T-cell (primary cell): ENCODE measurements around the gene STK17B. TPM values are rescaled to one million over a fixed set of nuclear protein-coding genes. Genes with fewer than 3 reads are reported as not detected.

ENCODE experiments used
- ATAC-seq, 4 experiments: fragments of 200-7000 bp in 3 of 4; fragments of 150-1000 bp in 1 of 4; cut with Tn5 transposase; replicated peaks in 1 of 4; 1 replicate in 3 of 4; 2 replicates in 1 of 4; pipeline ENCODE4 v1.10.0; 2021; ENCODE audit warnings: moderate library complexity in 3 of 4, mild to moderate bottlenecking in 2 of 4, moderate number of reproducible peaks in 1 of 4
- CTCF ChIA-PET, 2 donors: fragments of 300-600 bp; sonication (Branson Sonifier 250); formaldehyde crosslinking; loops; one replicate each; lab custom pipeline; 2022; ENCODE audit warnings: antibody characterized with exemption in 2 of 2; lab: Charles Lee
- POLR2A ChIA-PET, 2 donors: fragments of 300-600 bp; sonication (Branson Sonifier 250); formaldehyde crosslinking; loops; one replicate each; lab custom pipeline; 2022; ENCODE audit warnings: antibody characterized with exemption in 2 of 2; lab: Charles Lee
- DNase-seq, 35 experiments: peaks; one replicate each; pipeline versions ENCODE4 v3.0.0 to v3.0.0-alpha.2; 2013 to 2023
- H3K27ac ChIP-seq: one replicate; pipeline ENCODE4 v1.5.1; 2013; ENCODE audit warnings: low read length
- H3K27me3 ChIP-seq, 2 experiments: replicated peaks in 1 of 2; 1 replicate in 1 of 2; 2 replicates in 1 of 2; pipeline versions ENCODE4 v1.6.1 to v1.7.0; 2013; ENCODE audit warnings: low read length in 1 of 2, mixed read lengths in 1 of 2; ENCODE audit not compliant: control insufficient read depth in 2 of 2, insufficient read depth in 2 of 2; ENCODE audit errors: extremely low read depth in 1 of 2
- H3K36me3 ChIP-seq, 2 donors: 1 replicate in 1 of 2; 2 replicates in 1 of 2; pipeline versions ENCODE4 v1.6.1 to v1.7.0; 2013; ENCODE audit warnings: low read length in 1 of 2; ENCODE audit not compliant: control insufficient read depth in 2 of 2, insufficient read depth in 1 of 2; ENCODE audit errors: extremely low read depth in 1 of 2
- H3K4me1 ChIP-seq, 2 experiments: 1 replicate in 1 of 2; 2 replicates in 1 of 2; pipeline versions ENCODE4 v1.6.1 to v1.7.0; 2013; ENCODE audit warnings: low read length in 2 of 2, mixed read lengths in 1 of 2; ENCODE audit not compliant: insufficient read depth in 2 of 2, control insufficient read depth in 1 of 2; ENCODE audit errors: extremely low read depth in 1 of 2
- H3K4me3 ChIP-seq, 2 donors: 1 replicate in 1 of 2; 2 replicates in 1 of 2; pipeline versions ENCODE4 v1.5.1 to v1.7.0; 2013; ENCODE audit warnings: mild to moderate bottlenecking in 2 of 2, low read length in 1 of 2, moderate library complexity in 1 of 2; ENCODE audit not compliant: control insufficient read depth in 1 of 2; ENCODE audit errors: extremely low read depth in 1 of 2
- H3K9me3 ChIP-seq: 2 replicates; pipeline ENCODE4 v1.7.0; 2013
- H3K27ac Mint-ChIP-seq, 2 donors: one replicate each; pipeline ENCODE4 v1.8.0; 2020 to 2021; ENCODE audit warnings: mild to moderate bottlenecking in 2 of 2, mixed read lengths in 2 of 2
- H3K27me3 Mint-ChIP-seq, 2 donors: one replicate each; pipeline ENCODE4 v1.8.0; 2021 to 2022; ENCODE audit warnings: mixed read lengths in 2 of 2
- H3K36me3 Mint-ChIP-seq: one replicate; pipeline ENCODE4 v1.8.0; 2021; ENCODE audit warnings: mixed read lengths
- H3K4me1 Mint-ChIP-seq, 3 donors: one replicate each; pipeline ENCODE4 v1.8.0; 2020 to 2022; ENCODE audit warnings: mixed read lengths in 3 of 3, mild to moderate bottlenecking in 1 of 3
- H3K4me3 Mint-ChIP-seq, 3 donors: one replicate each; pipeline ENCODE4 v1.8.0; 2020 to 2022; ENCODE audit warnings: mild to moderate bottlenecking in 3 of 3, mixed read lengths in 3 of 3, moderate library complexity in 3 of 3
- H3K9me3 Mint-ChIP-seq, 3 donors: one replicate each; pipeline ENCODE4 v1.8.0; 2020 to 2022; ENCODE audit warnings: mixed read lengths in 3 of 3
- WGBS: methylation state at CpG from one replicate; pipeline ENCODE4 v1.1.5; 2013; ENCODE audit warnings: missing lambda C conversion rate; ENCODE audit not compliant: insufficient coverage; 5-methylcytosine and 5-hydroxymethylcytosine counted together
- total RNA-seq, 35 experiments: library from RNA in 6 of 35; stranded (reverse) in 6 of 35; fragments of 120-200 nt in 1 of 35; gene quantifications; one replicate each; pipeline versions ENCODE4 v1.2.1 to v1.2.4 and lab custom pipeline; 2013 to 2026

Gene STK17B
- total RNA-seq, 5 donors from 2014 or later (not counting 1 experiment from before 2014, with no cell fraction given) = 218 to 478 (median 248) TPM

GRCh38 chr2:196148736-196149135 is 22.6 kb downstream of the STK17B start:
- no CpG with 5 or more reads among the region's 2 CpGs for WGBS
- no peaks in the 10 kb centered on the region for H3K9me3 ChIP-seq
- peaks cover 70% of the 10 kb centered on the region for H3K36me3 Mint-ChIP-seq
- peak overlapping the region; percentile 88 to 96 for H3K27ac Mint-ChIP-seq
- H3K27me3 Mint-ChIP-seq = no peaks in the 10 kb centered on the region
- peaks cover 52 to 64% of the 10 kb centered on the region in 2 experiments for H3K4me1 ChIP-seq
- no peaks in the 10 kb centered on the region for H3K27me3 ChIP-seq
- no peak for DNase-seq
- H3K4me3 ChIP-seq = no peak overlapping the region
- ChIA-PET CTCF (interaction anchor here (0.6 to 1.7 kb wide), 10 partner anchors 8 to 1556 kb away, joined by 3 to 5 read pairs (median 4); no protein-coding TSS in a partner anchor), POLR2A (interaction anchor here (0.5 to 3.6 kb wide), 12 partner anchors 8 to 1699 kb away, joined by 3 to 17 read pairs (median 3); no protein-coding TSS in a partner anchor)
- H3K4me3 Mint-ChIP-seq = peak overlapping the region; percentile 18 to 99 (median 67)
- no peaks in the 10 kb centered on the region for H3K9me3 Mint-ChIP-seq
- H3K36me3 ChIP-seq = peaks cover 0 to 69% of the 10 kb centered on the region in 2 donors
- no peak overlapping the region for H3K27ac ChIP-seq
- H3K4me1 Mint-ChIP-seq = peaks cover 87 to 98% (median 90%) of the 10 kb centered on the region in 3 donors
- no peak for ATAC-seq

- Histone ChIP-seq H3K27ac (peak overlapping the region; percentile 37), H3K27me3 (no peaks in the 10 kb centered on the region), H3K9me3 (no peaks in the 10 kb centered on the region), H3K4me1 (peaks cover 46 to 57% of the 10 kb centered on the region in 2 experiments), H3K36me3 (peaks cover 4 to 78% of the 10 kb centered on the region in 2 donors), H3K4me3 (no peak overlapping the region)
- Mint-ChIP-seq H3K27me3 (no peaks in the 10 kb centered on the region), H3K27ac (peak overlapping the region; percentile 74 to 87), H3K36me3 (peaks cover 70% of the 10 kb centered on the region), H3K4me3 (peak overlapping the region; percentile 14 to 71 (median 26)), H3K9me3 (no peaks in the 10 kb centered on the region), H3K4me1 (peaks cover 83 to 87% (median 86%) of the 10 kb centered on the region in 3 donors)
- POLR2A ChIA-PET = interaction anchor here (0.5 to 1.3 kb wide), 4 partner anchors 11 to 481 kb away, joined by 3 to 4 read pairs (median 4); no protein-coding TSS in a partner anchor
- 77% methylated on average over 2 of the region's 2 CpGs for WGBS
- no peak for DNase-seq
- ATAC-seq = no peak
- CTCF ChIA-PET = interaction anchor here in 1 of 2 donors (0.7 kb wide), 1 partner anchor 152 kb away, joined by 3 read pairs; no protein-coding TSS in a partner anchor
Observed at GRCh38 chr2:196145256-196145655, 26.1 kb downstream of the STK17B start.

GRCh38 chr2:196144513-196145126 is 26.8 kb downstream of the STK17B start:
- H3K27ac ChIP-seq = peak overlapping the region; percentile 39
- no peak for DNase-seq
- H3K36me3 ChIP-seq = peaks cover 4 to 81% of the 10 kb centered on the region in 2 donors
- H3K27me3 Mint-ChIP-seq = no peaks in the 10 kb centered on the region
- H3K9me3 ChIP-seq = no peaks in the 10 kb centered on the region
- H3K36me3 Mint-ChIP-seq = peaks cover 70% of the 10 kb centered on the region
- CTCF ChIA-PET = interaction anchor here (0.5 to 1.1 kb wide), 8 partner anchors 20 to 757 kb away, joined by 3 to 11 read pairs (median 4); partner anchors contain the start of gene DNAH7 (in 1 of the 2)
- WGBS = 62% methylated on average over 2 of the region's 5 CpGs
- peaks cover 46 to 53% of the 10 kb centered on the region in 2 experiments for H3K4me1 ChIP-seq
- peaks cover 79 to 85% (median 81%) of the 10 kb centered on the region in 3 donors for H3K4me1 Mint-ChIP-seq
- ATAC-seq = peak; percentile 48 to 63 (median 52)
- POLR2A ChIA-PET = interaction anchor here (0.5 to 1.6 kb wide), 9 partner anchors 8 to 480 kb away, joined by 3 to 7 read pairs (median 4); no protein-coding TSS in a partner anchor
- no peaks in the 10 kb centered on the region for H3K9me3 Mint-ChIP-seq
- no peaks in the 10 kb centered on the region for H3K27me3 ChIP-seq
- peak overlapping the region; percentile 7 to 71 (median 17) for H3K4me3 Mint-ChIP-seq
- H3K4me3 ChIP-seq = no peak overlapping the region
- H3K27ac Mint-ChIP-seq = peak overlapping the region; percentile 74 to 87

GRCh38 chr2:196143730-196144131 is 27.6 kb downstream of the STK17B start:
- H3K9me3 Mint-ChIP-seq = no peaks in the 10 kb centered on the region
- peaks cover 66% of the 10 kb centered on the region for H3K36me3 Mint-ChIP-seq
- Histone ChIP-seq H3K9me3 (no peaks in the 10 kb centered on the region), H3K4me1 (peaks cover 44 to 46% of the 10 kb centered on the region in 2 experiments), H3K36me3 (peaks cover 4 to 86% of the 10 kb centered on the region in 2 donors), H3K27ac (peak overlapping the region; percentile 28), H3K4me3 (no peak overlapping the region), H3K27me3 (no peaks in the 10 kb centered on the region)
- ChIA-PET CTCF (interaction anchor here (0.6 to 1.1 kb wide), 6 partner anchors 21 to 757 kb away, joined by 3 to 11 read pairs (median 4); partner anchors contain the start of gene DNAH7 (in 1 of the 2)), POLR2A (interaction anchor here (0.5 to 1.6 kb wide), 7 partner anchors 9 to 839 kb away, joined by 4 to 10 read pairs (median 5); no protein-coding TSS in a partner anchor)
- no CpG with 5 or more reads among the region's 4 CpGs for WGBS
- H3K27me3 Mint-ChIP-seq = no peaks in the 10 kb centered on the region
- H3K4me1 Mint-ChIP-seq = peaks cover 72 to 78% (median 72%) of the 10 kb centered on the region in 3 donors
- no peak for DNase-seq
- peak overlapping the region in 2 of 3 donors; percentile 24 to 71 for H3K4me3 Mint-ChIP-seq
- H3K27ac Mint-ChIP-seq = peak overlapping the region; percentile 74 to 87
- no peak for ATAC-seq

GRCh38 chr2:196142825-196143224 is 28.6 kb downstream of the STK17B start:
- H3K4me1 ChIP-seq = peaks cover 38 to 45% of the 10 kb centered on the region in 2 experiments
- no CpG with 5 or more reads among the region's 1 CpG for WGBS

GRCh38 chr2:196140213-196140612 is 31.2 kb downstream of the STK17B start:
- POLR2A ChIA-PET = interaction anchor here (0.5 to 1.5 kb wide), 9 partner anchors 13 to 1379 kb away, joined by 3 to 19 read pairs (median 6); no protein-coding TSS in a partner anchor
- H3K4me3 Mint-ChIP-seq = peak overlapping the region in 1 of 3 donors; percentile 42
- Histone ChIP-seq H3K4me3 (no peak overlapping the region), H3K9me3 (no peaks in the 10 kb centered on the region), H3K27ac (peak overlapping the region; percentile 2), H3K36me3 (peaks cover 4 to 91% of the 10 kb centered on the region in 2 donors), H3K4me1 (peaks cover 28 to 30% of the 10 kb centered on the region in 2 experiments), H3K27me3 (no peaks in the 10 kb centered on the region)
- H3K27me3 Mint-ChIP-seq = no peaks in the 10 kb centered on the region
- CTCF ChIA-PET = interaction anchor here (0.6 to 0.7 kb wide), 7 partner anchors 8 to 566 kb away, joined by 3 to 12 read pairs (median 4); no protein-coding TSS in a partner anchor
- DNase-seq = no peak
- no peaks in the 10 kb centered on the region for H3K9me3 Mint-ChIP-seq
- peaks cover 74% of the 10 kb centered on the region for H3K36me3 Mint-ChIP-seq
- no peak for ATAC-seq
- H3K4me1 Mint-ChIP-seq = peaks cover 61 to 67% (median 61%) of the 10 kb centered on the region in 3 donors
- peak overlapping the region; percentile 46 to 53 for H3K27ac Mint-ChIP-seq

More at GRCh38 chr2:196142825-196143224, 28.6 kb downstream of the STK17B start:
- Mint-ChIP-seq H3K9me3 (no peaks in the 10 kb centered on the region), H3K36me3 (peaks cover 68% of the 10 kb centered on the region), H3K27ac (peak overlapping the region; percentile 87), H3K4me3 (peak overlapping the region in 2 of 3 donors; percentile 24 to 71), H3K4me1 (peaks cover 72 to 78% (median 74%) of the 10 kb centered on the region in 3 donors), H3K27me3 (no peaks in the 10 kb centered on the region)
- no peaks in the 10 kb centered on the region for H3K9me3 ChIP-seq
- CTCF ChIA-PET = no interaction called here
- peak overlapping the region; percentile 16 for H3K27ac ChIP-seq
- ATAC-seq (no peak), DNase-seq (no peak)
- H3K4me3 ChIP-seq = no peak overlapping the region
- peaks cover 4 to 91% of the 10 kb centered on the region in 2 donors for H3K36me3 ChIP-seq
- POLR2A ChIA-PET = interaction anchor here in 1 of 2 donors (1.2 kb wide), 1 partner anchor 15 kb away, joined by 4 read pairs; no protein-coding TSS in a partner anchor
- no peaks in the 10 kb centered on the region for H3K27me3 ChIP-seq
